Mucosa of descending colon (tissue), 3 donors: ENCODE measurements around the gene MXRA7. TPM values are rescaled to one million over a fixed set of nuclear protein-coding genes. Genes with fewer than 3 reads are reported as not detected.

Source experiments
- ATAC-seq: fragments of 200-7000 bp; cut with Tn5 transposase; one replicate; pipeline ENCODE4 v1.9.1; 2020; ENCODE audit warnings: mild to moderate bottlenecking, moderate library complexity
- DNase-seq, 3 donors: peaks; one replicate each; pipeline ENCODE4 v3.0.0-alpha.2; 2020
- H3K36me3 ChIP-seq: fragments of 200-600 bp; one replicate; pipeline ENCODE4 v1.8.0; 2021; ENCODE audit warnings: low read depth, mild to moderate bottlenecking
- H3K4me1 ChIP-seq: fragments of 200-600 bp; one replicate; pipeline ENCODE4 v1.8.0; 2021; ENCODE audit warnings: low read depth, mild to moderate bottlenecking
- H3K4me3 ChIP-seq: fragments of 200-600 bp; one replicate; pipeline ENCODE4 v1.8.0; 2021; ENCODE audit warnings: mild to moderate bottlenecking
- H3K9me3 ChIP-seq: fragments of 200-600 bp; one replicate; pipeline ENCODE4 v1.8.0; 2021; ENCODE audit warnings: mild to moderate bottlenecking
- CTCF ChIP-seq: fragments of 200-600 bp; IDR thresholded peaks from one replicate; pipeline ENCODE4 v1.8.0; 2022; ENCODE audit warnings: antibody characterized with exemption, mild to moderate bottlenecking
- intact Hi-C, 2 donors: fragments of 100-400 bp; cut with DNase I in 1 of 2; cut with micrococcal nuclease in 1 of 2; formaldehyde crosslinking; loops; one replicate each; pipeline versions ENCODE4 v1.11.0 to v1.11.1; 2022; cut with DNase I, micrococcal nuclease
- total RNA-seq, 3 donors: library from RNA; stranded (reverse); fragmentation: NEBNext Ultra II Directional in 2 of 3; extraction: Animal tissue kit (Norgen Biotek cat#: 25700) in 2 of 3; gene quantifications; one replicate each; pipeline versions ENCODE4 v1.2.1 to v1.2.4, GENCODE V29; 2021 to 2023
- donor health status: DM: no; HTN: no; CAD: no; lungs with moderate emphysema.
- donor health status: DM: no; HTN: no; CAD: no.
- donor health status: DM: no; HTN: yes; CAD: no.

Gene MXRA7
- total RNA-seq, 3 donors from 2014 or later, result 11.4 to 214 (median 24.5) TPM

- H3K36me3 ChIP-seq, result no peaks in the 10 kb centered on the region
- TF ChIP-seq CTCF, result no peak
- no peaks in the 10 kb centered on the region for H3K9me3 ChIP-seq
- intact Hi-C loops, result no loop called here
- no peak overlapping the region for H3K4me3 ChIP-seq
- no peaks in the 10 kb centered on the region for H3K4me1 ChIP-seq
- DNase-seq (peak; percentile 66 to 80 (median 73)), ATAC-seq (peak; percentile 47)
Measured at GRCh38 chr17:76709077-76709950, 1.5 kb downstream of the MXRA7 start.

GRCh38 chr17:76707985-76708807, 2.6 kb downstream of the MXRA7 start:
- Histone ChIP-seq H3K36me3 (no peaks in the 10 kb centered on the region), H3K4me1 (no peaks in the 10 kb centered on the region), H3K4me3 (no peak overlapping the region), H3K9me3 (no peaks in the 10 kb centered on the region)
- intact Hi-C loops, result no loop called here
- ATAC-seq (no peak), DNase-seq (no peak)
- TF ChIP-seq CTCF, result no peak

- DNase-seq (no peak), ATAC-seq (no peak)
- Histone ChIP-seq H3K9me3 (no peaks in the 10 kb centered on the region), H3K36me3 (no peaks in the 10 kb centered on the region), H3K4me1 (no peaks in the 10 kb centered on the region), H3K4me3 (no peak overlapping the region)
- no peak for TF ChIP-seq CTCF
- intact Hi-C loops, result no loop called here
Measured at GRCh38 chr17:76706817-76707216, 3.9 kb downstream of the MXRA7 start.

GRCh38 chr17:76704805-76705204, 6.0 kb downstream of the MXRA7 start:
- no peak for TF ChIP-seq CTCF
- Histone ChIP-seq H3K36me3 (no peaks in the 10 kb centered on the region), H3K4me1 (no peaks in the 10 kb centered on the region), H3K9me3 (no peaks in the 10 kb centered on the region), H3K4me3 (no peak overlapping the region)
- DNase-seq, result no peak
- intact Hi-C loops, result no loop called here
- ATAC-seq, result no peak

GRCh38 chr17:76702941-76703637, 7.7 kb downstream of the MXRA7 start:
- no peaks in the 10 kb centered on the region for H3K9me3 ChIP-seq

More at GRCh38 chr17:76702941-76703637, 7.7 kb downstream of the MXRA7 start:
- Histone ChIP-seq H3K4me3 (no peak overlapping the region), H3K36me3 (no peaks in the 10 kb centered on the region), H3K4me1 (no peaks in the 10 kb centered on the region)
- intact Hi-C loops, result no loop called here
- DNase-seq (peak in 1 of 3 donors; percentile 24), ATAC-seq (no peak)
- TF ChIP-seq CTCF, result no peak
